ENCODE results near the gene MIA.

The MIA gene

DNA sequence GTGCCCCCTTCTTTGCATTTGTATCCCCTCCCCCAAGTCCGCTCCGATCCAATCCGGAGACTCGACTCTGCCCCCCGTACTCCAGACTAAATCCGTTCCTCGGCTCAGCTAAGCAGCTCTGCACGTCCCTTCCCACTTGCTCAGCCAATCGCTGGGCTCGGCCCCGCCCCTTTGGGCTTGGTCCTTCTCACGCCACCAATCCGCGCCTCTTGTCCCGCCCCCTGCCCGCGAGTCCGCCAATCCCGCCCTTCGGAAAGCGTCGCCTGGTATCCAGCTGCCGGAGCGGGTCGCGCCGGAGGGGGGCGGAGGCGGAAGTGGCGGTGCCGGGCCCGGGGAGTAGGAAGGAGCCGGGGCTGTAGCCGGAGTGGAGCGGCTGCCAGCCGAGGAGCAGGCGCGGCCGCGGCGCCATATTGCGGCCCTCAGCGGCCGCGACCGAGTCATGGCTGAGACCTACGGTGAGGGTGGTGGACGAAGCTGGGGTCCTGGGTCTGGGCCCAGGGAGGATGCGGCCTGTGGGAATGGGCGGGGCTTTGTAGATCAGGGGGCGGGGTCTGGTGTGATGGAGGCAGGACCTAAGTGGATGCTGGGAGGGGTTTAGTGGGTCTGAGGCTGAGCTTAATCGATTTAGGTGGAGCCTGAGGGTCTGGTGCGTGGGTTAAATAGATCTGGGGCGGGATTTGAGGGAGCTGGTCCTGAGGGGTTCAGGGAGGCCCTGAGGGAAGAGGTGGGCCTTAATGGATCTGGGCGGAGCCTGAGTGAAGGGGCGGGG is 2.8 kb downstream of the MIA start, which contains the start of gene RAB4B (continued):
- TF ChIP-seq ZNF174 (tag by site-specific recombination; IDR thresholded peaks at IDR 0.05): no peak
- peak; percentile 36; the same call in 1 of the 2 replicates for TF ChIP-seq ZNF10 (tag by site-specific recombination; IDR thresholded peaks at IDR 0.05)
- no peak for TF ChIP-seq TRIM28 (IDR thresholded peaks at IDR 0.05; ENCODE audit: borderline replicate concordance, low read length)
- TF ChIP-seq ZNF175 (tag by site-specific recombination; IDR thresholded peaks at IDR 0.05): no peak; the same call in 1 of the 2 replicates
- TF ChIP-seq ZNF214 (tag by site-specific recombination; IDR thresholded peaks at IDR 0.05; ENCODE audit: borderline replicate concordance): no peak
- peak; percentile 80 for TF ChIP-seq GLIS1 (tag by site-specific recombination; IDR thresholded peaks at IDR 0.05)
- TF ChIP-seq, protein P1, sequence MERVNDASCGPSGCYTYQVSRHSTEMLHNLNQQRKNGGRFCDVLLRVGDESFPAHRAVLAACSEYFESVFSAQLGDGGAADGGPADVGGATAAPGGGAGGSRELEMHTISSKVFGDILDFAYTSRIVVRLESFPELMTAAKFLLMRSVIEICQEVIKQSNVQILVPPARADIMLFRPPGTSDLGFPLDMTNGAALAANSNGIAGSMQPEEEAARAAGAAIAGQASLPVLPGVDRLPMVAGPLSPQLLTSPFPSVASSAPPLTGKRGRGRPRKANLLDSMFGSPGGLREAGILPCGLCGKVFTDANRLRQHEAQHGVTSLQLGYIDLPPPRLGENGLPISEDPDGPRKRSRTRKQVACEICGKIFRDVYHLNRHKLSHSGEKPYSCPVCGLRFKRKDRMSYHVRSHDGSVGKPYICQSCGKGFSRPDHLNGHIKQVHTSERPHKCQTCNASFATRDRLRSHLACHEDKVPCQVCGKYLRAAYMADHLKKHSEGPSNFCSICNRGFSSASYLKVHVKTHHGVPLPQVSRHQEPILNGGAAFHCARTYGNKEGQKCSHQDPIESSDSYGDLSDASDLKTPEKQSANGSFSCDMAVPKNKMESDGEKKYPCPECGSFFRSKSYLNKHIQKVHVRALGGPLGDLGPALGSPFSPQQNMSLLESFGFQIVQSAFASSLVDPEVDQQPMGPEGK (tag by site-specific recombination; IDR thresholded peaks at IDR 0.05): peak; percentile 96
- TF ChIP-seq ZNF211 (tag by site-specific recombination; IDR thresholded peaks at IDR 0.05; ENCODE audit: low read depth): no peak
- peak; percentile 61 for TF ChIP-seq SP7 (tag by site-specific recombination; IDR thresholded peaks at IDR 0.05)
- no peak for TF ChIP-seq ZNF514 (tag by site-specific recombination; IDR thresholded peaks at IDR 0.05)
- TF ChIP-seq ZNF501 (tag by site-specific recombination; IDR thresholded peaks at IDR 0.05): 0 out of 2 replicates have a peak, but pooled peaks have one; percentile 12
- TF ChIP-seq ZNF785 (tag by site-specific recombination; IDR thresholded peaks at IDR 0.05): 0 out of 2 replicates have a peak, but pooled peaks have one; percentile 49
- TF ChIP-seq, protein P2, sequence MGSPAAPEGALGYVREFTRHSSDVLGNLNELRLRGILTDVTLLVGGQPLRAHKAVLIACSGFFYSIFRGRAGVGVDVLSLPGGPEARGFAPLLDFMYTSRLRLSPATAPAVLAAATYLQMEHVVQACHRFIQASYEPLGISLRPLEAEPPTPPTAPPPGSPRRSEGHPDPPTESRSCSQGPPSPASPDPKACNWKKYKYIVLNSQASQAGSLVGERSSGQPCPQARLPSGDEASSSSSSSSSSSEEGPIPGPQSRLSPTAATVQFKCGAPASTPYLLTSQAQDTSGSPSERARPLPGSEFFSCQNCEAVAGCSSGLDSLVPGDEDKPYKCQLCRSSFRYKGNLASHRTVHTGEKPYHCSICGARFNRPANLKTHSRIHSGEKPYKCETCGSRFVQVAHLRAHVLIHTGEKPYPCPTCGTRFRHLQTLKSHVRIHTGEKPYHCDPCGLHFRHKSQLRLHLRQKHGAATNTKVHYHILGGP (tag by site-specific recombination; IDR thresholded peaks at IDR 0.05): no peak
- peak; percentile 88 for TF ChIP-seq KLF16 (tag by site-specific recombination; IDR thresholded peaks at IDR 0.05)
- TF ChIP-seq, protein P3, sequence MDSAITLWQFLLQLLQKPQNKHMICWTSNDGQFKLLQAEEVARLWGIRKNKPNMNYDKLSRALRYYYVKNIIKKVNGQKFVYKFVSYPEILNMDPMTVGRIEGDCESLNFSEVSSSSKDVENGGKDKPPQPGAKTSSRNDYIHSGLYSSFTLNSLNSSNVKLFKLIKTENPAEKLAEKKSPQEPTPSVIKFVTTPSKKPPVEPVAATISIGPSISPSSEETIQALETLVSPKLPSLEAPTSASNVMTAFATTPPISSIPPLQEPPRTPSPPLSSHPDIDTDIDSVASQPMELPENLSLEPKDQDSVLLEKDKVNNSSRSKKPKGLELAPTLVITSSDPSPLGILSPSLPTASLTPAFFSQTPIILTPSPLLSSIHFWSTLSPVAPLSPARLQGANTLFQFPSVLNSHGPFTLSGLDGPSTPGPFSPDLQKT (IDR thresholded peaks at IDR 0.05; ENCODE audit: borderline replicate concordance, low read depth, low read length): peak; percentile 45; the same call in 1 of the 2 replicates
- no peak for TF ChIP-seq ZNF776 (tag by site-specific recombination; IDR thresholded peaks at IDR 0.05; ENCODE audit: borderline replicate concordance)
- TF ChIP-seq, protein P4, sequence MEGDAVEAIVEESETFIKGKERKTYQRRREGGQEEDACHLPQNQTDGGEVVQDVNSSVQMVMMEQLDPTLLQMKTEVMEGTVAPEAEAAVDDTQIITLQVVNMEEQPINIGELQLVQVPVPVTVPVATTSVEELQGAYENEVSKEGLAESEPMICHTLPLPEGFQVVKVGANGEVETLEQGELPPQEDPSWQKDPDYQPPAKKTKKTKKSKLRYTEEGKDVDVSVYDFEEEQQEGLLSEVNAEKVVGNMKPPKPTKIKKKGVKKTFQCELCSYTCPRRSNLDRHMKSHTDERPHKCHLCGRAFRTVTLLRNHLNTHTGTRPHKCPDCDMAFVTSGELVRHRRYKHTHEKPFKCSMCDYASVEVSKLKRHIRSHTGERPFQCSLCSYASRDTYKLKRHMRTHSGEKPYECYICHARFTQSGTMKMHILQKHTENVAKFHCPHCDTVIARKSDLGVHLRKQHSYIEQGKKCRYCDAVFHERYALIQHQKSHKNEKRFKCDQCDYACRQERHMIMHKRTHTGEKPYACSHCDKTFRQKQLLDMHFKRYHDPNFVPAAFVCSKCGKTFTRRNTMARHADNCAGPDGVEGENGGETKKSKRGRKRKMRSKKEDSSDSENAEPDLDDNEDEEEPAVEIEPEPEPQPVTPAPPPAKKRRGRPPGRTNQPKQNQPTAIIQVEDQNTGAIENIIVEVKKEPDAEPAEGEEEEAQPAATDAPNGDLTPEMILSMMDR (tag by site-specific recombination; IDR thresholded peaks at IDR 0.05): peak; percentile 55
- TF ChIP-seq ZNF324 (tag by site-specific recombination; IDR thresholded peaks at IDR 0.05): peak; percentile 36; the same call in 1 of the 2 replicates
- peak; percentile 93 for TF ChIP-seq KLF9 (tag by site-specific recombination; IDR thresholded peaks at IDR 0.05; ENCODE audit: low read depth)
- peak; percentile 92 for TF ChIP-seq ZNF610 (tag by site-specific recombination; IDR thresholded peaks at IDR 0.05; ENCODE audit: borderline replicate concordance)
- peak; percentile 93 for TF ChIP-seq ZEB2 (tag by site-specific recombination; IDR thresholded peaks at IDR 0.05)
- TF ChIP-seq, protein P5, sequence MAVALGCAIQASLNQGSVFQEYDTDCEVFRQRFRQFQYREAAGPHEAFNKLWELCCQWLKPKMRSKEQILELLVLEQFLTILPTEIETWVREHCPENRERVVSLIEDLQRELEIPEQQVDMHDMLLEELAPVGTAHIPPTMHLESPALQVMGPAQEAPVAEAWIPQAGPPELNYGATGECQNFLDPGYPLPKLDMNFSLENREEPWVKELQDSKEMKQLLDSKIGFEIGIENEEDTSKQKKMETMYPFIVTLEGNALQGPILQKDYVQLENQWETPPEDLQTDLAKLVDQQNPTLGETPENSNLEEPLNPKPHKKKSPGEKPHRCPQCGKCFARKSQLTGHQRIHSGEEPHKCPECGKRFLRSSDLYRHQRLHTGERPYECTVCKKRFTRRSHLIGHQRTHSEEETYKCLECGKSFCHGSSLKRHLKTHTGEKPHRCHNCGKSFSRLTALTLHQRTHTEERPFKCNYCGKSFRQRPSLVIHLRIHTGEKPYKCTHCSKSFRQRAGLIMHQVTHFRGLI (tag by site-specific recombination; IDR thresholded peaks at IDR 0.05): peak; percentile 19; the same call in 1 of the 2 replicates
- TF ChIP-seq, protein P6, sequence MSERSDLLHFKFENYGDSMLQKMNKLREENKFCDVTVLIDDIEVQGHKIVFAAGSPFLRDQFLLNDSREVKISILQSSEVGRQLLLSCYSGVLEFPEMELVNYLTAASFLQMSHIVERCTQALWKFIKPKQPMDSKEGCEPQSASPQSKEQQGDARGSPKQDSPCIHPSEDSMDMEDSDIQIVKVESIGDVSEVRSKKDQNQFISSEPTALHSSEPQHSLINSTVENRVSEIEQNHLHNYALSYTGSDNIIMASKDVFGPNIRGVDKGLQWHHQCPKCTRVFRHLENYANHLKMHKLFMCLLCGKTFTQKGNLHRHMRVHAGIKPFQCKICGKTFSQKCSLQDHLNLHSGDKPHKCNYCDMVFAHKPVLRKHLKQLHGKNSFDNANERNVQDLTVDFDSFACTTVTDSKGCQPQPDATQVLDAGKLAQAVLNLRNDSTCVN (tag by site-specific recombination; optimal IDR thresholded peaks at IDR 0.05): peak; percentile 93
- no peak for TF ChIP-seq ZNF544 (tag by site-specific recombination; IDR thresholded peaks at IDR 0.05)
- peak; percentile 87 for TF ChIP-seq ZNF660 (tag by site-specific recombination; IDR thresholded peaks at IDR 0.05)
- no peak for TF ChIP-seq GLI4 (tag by site-specific recombination; IDR thresholded peaks at IDR 0.05)
- TF ChIP-seq, protein P7, sequence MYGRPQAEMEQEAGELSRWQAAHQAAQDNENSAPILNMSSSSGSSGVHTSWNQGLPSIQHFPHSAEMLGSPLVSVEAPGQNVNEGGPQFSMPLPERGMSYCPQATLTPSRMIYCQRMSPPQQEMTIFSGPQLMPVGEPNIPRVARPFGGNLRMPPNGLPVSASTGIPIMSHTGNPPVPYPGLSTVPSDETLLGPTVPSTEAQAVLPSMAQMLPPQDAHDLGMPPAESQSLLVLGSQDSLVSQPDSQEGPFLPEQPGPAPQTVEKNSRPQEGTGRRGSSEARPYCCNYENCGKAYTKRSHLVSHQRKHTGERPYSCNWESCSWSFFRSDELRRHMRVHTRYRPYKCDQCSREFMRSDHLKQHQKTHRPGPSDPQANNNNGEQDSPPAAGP (tag by site-specific recombination; IDR thresholded peaks at IDR 0.05): peak; percentile 55
- TF ChIP-seq ZBTB17 (tag by site-specific recombination; IDR thresholded peaks at IDR 0.05): peak; percentile 99
- peak; percentile 78 for TF ChIP-seq ZFHX2 (tag by site-specific recombination; conservative IDR thresholded peaks at IDR 0.05)
- TF ChIP-seq YY2 (tag by site-specific recombination; IDR thresholded peaks at IDR 0.05): peak; percentile 76
